GM20000 (cell line): ENCODE results near the gene FCHSD1.
A peak's percentile ranks its signal among the peaks of the same experiment; 100 is the strongest.

Experiments
- DNase-seq: peaks from one replicate; pipeline ENCODE4 v3.0.0; 2012; ENCODE audit warnings: low spot score
- CTCF ChIP-seq: IDR thresholded peaks from 2 replicates; pipeline ENCODE4 v1.5.1; 2012; ENCODE audit warnings: mild to moderate bottlenecking, control low read depth; ENCODE audit errors: extremely low read depth, missing control alignments

Gene FCHSD1

GRCh38 chr5:141651728-141652105, 499 bp upstream of the FCHSD1 start:
- DNase-seq: no peak
- TF ChIP-seq CTCF: no peak

GRCh38 chr5:141649972-141650371, 1.2 kb downstream of the FCHSD1 start:
- no peak for TF ChIP-seq CTCF
- no peak for DNase-seq

GRCh38 chr5:141649056-141649688, 2.0 kb downstream of the FCHSD1 start:
- no peak for DNase-seq

GRCh38 chr5:141647851-141648250, 3.4 kb downstream of the FCHSD1 start:
- no peak for TF ChIP-seq CTCF
- no peak for DNase-seq

More at GRCh38 chr5:141649056-141649688, 2.0 kb downstream of the FCHSD1 start:
- no peak for TF ChIP-seq CTCF

- no peak for DNase-seq
- no peak for TF ChIP-seq CTCF
These were observed 4.0 kb downstream of the FCHSD1 start for GRCh38 chr5:141647242-141647641.

- no peak for TF ChIP-seq CTCF
- DNase-seq: no peak
These were observed 5.2 kb downstream of the FCHSD1 start for GRCh38 chr5:141646026-141646425.

- peak; percentile 56 for DNase-seq
- no peak for TF ChIP-seq CTCF
These were observed 9.5 kb downstream of the FCHSD1 start for GRCh38 chr5:141641634-141642267.
